Measurements from ENCODE around the gene ANGPTL2. TPM values are rescaled to one million over a fixed set of nuclear protein-coding genes. Genes with fewer than 3 reads are reported as not detected.

The ANGPTL2 gene
- total RNA-seq, 1 donor from 2014 or later: 41.4 TPM

DNA sequence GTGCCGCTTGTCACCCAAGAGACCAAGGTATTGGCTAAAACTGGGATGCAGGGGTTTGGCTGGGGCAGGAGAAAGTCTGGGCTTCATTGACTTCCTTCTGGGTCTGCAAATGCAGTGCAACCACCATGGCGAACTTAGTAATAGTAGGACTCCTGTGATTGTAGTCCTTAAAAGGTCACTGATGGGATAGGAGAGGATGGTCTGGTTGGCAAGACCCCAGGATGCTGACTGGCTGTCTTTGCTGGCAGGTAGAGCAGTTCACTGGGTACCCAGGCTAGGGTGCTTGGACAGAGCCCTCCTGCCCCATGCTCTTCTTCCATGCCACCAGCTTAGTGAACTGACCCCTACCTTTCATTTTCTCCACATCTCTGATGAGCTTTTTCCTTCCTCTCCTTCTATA is 37.2 kb downstream of the ANGPTL2 start:
- DNase-seq (ENCODE audit: low spot score): no peak
- intact Hi-C loops (cut with DNase I): no loop called here

DNA sequence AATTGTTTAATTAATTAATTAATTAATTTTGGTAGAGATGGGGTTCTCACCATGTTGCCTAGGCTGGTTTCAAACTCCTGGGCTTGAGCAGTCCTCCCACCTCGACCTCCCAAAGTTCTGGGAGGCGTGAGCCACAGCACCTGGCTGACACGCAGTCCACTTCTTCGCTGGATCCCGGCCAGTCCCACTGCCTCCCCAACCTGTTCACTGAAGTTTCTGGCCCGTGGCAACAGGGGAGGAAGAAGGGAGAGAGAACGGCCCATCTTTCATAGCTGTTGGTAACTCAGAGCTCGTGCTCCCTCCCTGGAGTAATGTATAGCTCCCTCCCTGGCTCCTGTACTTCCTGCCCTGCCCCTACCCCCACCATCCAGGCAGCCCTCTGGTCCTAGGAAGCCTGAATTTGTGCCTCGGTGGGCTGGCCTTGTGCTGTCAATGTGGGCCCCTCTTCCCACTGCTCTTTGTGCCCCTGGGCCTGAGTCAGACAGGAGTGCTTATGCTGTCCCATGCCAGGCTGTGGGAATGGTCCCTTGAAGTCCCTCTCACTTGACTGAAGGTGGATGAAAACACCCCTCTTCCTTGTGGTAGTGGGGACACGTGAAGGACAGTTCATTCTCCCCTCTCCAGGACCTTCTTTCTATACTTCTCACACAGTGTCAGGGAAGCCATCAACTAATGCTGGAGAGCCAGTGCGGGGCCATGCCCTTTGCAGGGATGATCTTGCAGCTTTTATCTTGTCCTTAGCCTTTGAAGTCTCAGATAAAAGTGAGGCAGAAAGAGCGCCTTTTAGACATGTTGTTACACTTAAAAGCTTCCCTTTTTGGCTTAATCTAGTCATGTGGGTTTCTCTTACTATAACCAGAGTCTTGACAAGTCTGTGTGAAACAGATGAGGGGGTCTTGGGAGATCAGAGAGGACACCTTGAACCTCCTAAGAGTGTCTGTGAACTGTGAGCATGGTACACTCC is 38.1 kb downstream of the ANGPTL2 start:
- intact Hi-C loops (cut with DNase I): no loop called here
- DNase-seq (ENCODE audit: low spot score): no peak

DNA sequence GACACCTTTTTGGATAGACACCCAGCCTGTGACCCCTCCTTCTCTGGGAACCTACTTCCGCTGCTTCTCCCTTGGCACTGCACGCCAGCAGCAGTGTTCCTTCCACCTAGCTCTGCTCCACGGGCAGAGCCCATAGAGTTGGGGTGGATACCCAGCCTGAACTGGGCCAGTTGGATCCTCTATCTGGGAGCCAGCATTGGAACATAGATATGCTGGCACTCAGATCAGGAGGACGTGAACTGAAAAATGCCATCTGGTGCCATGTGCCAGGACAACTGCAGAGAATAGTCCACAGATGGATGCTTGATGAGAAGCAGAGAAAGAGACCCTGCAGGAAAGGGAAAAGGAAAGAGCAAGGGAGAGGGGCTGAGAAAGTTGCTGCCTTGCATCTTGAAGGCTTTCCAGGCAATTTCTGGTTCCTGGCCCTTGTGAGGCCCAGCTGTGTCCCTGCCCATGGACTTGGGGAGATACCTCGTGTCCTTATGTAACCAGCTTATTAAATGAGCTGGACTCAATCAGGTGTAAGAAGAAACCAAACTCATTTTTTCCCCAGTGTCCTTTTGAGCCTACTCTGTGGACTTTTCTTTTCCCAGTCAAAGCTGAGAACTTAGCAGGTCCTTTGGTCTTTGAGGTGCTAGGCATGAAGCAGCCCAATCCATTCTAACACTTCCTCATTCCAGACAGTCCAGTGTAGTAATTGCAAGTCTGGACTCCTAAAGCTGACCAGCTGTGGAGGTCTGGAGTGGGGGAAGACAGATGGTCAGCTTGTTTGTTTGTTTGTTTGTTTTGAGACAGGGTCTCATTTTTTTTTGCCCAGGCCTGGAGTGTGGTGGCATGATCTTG is 39.1 kb downstream of the ANGPTL2 start:
- DNase-seq (ENCODE audit: low spot score): no peak
- intact Hi-C loops (cut with DNase I): no loop called here

DNA sequence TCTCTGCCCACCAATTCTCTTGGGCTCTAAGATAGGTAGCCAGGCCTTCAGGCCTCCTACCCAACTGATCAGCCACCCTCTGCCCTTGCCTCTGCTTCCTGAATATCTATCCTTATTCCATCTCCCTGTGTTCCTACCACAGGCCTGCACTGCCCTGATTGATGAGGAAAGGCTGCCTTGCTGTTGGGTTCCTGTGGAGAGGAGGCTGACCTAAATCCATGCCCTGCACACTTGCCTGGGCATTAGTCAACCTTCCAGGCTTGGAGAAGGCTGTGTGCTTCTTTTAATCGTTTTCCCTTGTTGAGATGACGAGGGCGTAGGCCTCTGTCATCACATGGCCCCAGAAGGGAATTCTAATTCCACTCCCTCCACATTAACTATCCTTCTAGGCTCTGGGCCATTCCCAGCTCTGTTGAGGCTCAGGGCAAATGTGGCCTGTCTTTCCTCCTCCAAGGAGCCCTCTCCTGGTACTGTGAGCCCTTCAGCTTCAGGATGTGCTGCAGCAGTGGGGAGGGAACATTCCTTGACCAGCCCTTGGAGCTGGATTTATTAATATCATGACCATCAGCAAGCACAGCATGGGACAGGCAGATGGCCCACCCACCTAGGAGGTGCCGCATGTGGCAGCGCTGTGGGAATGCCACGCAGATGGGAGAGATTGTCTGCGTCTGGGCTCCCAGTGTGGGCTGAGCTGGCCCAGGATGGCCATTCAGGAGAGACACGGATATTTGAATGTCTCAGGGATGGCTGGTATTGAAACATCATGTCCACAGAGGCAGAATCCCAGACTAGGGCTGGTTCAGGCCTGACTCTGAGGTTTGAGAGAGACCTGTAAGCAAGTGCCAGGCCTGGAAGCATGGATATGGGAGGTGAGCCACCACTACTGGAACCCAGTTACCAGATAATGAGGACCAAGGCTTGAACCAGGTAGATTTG is 40.9 kb downstream of the ANGPTL2 start:
- no peak for DNase-seq (ENCODE audit: low spot score)
- intact Hi-C loops (cut with DNase I): no loop called here

DNA sequence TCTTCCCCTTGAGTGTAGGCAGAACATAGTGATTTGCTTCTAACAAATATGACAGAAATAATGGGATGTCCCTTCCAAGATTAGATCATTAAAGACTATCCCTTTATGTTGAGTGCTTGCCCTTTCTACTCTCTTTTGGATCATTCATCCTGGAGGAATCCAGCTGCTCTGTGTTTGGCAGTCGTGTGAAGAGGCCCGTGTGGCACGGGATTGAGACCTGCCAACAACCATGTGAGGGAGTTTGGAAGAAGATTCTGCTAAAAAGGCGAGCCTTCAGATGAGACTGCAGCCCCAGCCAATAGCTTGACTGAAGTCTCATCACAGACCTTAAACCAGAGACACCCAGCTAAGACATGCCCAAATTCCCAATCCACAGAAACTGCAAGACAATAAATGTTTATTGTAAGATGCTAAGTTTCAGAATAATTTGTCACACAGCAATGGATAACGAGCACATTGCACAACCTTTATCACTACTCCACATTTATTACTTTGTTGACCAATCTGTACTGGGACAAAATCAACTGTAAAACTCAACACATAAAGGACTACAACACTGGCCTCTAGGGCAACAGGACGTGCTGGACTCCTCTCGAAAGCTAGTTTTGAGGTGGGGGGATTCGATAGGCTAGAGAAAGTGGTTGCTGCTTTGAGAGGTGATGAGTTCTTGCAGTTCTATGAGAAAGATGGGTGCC is 42.8 kb downstream of the ANGPTL2 start:
- DNase-seq (ENCODE audit: low spot score): no peak
- intact Hi-C loops (cut with DNase I): no loop called here

DNA sequence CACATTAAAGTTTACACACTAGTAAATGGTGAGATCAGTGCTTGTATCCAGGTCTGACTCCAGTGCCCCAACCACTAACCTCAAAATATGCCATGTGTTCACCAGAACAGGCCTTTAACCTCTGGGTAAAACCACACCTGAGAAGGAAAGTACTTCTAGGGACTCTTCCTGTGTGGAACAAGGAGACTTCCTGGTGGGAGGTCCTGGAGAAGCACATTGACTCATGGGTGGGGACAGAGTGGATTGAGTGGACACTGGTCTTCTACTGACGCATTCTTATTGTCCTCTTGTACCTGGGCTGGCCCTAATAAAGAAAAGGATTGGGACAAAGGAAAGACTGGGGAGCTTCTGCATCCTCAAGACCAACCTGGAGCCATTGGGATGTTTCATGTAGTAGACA is 43.4 kb downstream of the ANGPTL2 start:
- intact Hi-C loops (cut with DNase I): no loop called here
- DNase-seq (ENCODE audit: low spot score): no peak

DNA sequence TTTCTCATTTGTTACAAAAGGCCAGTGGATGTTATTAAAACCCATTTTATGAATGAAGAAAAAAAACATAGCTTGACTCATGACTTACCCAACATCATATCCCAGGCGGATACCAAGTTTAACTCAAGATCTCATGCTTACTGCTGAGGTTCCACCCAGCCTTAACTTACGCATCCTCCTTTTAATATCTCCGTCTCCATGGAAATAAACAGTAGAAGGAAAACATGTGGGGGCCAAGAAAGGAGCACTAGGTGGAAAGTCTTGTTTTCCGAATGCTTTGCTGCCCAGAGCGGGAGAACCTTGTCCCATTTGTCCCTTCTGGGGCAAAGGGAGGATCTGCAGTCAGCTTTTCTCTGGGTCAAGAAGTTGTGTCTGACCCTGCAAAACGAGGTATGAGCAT is 44.1 kb downstream of the ANGPTL2 start:
- intact Hi-C loops (cut with DNase I): no loop called here

DNA sequence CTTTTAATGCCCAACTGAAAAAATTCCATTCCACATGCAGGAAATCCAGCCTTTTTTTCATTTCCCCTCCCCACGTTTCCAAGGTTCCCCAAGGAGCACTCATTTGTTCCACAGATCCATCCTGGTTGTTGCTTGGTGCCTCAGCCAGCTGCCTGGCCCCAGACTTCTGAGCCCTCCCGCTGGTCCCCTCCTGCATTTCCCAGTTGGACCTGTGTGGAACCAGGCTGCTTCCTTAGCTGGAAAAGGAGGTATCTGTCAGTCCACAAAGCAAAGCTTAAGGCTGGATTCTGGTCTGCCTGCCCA is 44.8 kb downstream of the ANGPTL2 start:
- DNase-seq (ENCODE audit: low spot score): no peak
- intact Hi-C loops (cut with DNase I): no loop called here

More for the DNA sequence above, 44.1 kb downstream of the ANGPTL2 start:
- DNase-seq (ENCODE audit: low spot score): no peak

DNA sequence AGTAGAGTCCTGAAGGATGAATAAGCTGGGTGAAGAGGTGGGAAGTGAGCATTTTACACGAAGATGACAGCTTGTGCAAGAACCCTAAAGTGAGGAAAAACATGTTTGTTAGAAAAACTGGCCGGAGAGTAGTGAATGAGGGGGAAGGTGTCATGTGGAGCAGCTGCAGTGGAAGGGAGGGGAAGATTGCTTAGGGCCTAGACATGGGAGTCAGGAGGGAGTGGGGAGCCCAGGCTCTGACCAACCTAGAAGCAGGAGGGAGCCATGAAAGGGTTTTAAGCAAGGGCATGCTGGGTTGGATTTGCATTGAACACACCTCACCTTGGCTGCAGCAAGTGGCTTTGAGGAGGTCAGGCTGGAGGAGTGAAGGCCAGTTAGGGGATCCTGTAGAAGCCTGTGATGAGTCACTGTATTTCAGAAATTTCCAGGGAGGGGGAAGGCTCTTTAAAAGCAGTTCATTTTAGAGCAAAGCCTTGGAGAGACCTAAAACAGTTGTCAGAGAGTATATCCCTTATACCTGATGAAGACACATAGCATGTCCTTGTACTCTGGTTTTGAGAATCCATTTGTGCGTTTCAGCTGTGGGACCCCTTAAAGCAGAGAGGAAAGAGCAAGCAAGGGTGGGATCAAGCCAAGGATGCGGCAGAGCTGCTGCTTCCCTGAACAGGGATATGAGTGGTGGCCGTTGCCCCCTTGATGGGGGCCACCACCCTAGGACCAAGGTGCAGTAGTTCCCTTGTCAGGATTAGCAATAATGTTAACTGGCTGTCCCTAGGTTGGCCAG is 45.4 kb downstream of the ANGPTL2 start:
- peak; percentile 63 for DNase-seq (ENCODE audit: low spot score)
- intact Hi-C loops (cut with DNase I): no loop called here

DNA sequence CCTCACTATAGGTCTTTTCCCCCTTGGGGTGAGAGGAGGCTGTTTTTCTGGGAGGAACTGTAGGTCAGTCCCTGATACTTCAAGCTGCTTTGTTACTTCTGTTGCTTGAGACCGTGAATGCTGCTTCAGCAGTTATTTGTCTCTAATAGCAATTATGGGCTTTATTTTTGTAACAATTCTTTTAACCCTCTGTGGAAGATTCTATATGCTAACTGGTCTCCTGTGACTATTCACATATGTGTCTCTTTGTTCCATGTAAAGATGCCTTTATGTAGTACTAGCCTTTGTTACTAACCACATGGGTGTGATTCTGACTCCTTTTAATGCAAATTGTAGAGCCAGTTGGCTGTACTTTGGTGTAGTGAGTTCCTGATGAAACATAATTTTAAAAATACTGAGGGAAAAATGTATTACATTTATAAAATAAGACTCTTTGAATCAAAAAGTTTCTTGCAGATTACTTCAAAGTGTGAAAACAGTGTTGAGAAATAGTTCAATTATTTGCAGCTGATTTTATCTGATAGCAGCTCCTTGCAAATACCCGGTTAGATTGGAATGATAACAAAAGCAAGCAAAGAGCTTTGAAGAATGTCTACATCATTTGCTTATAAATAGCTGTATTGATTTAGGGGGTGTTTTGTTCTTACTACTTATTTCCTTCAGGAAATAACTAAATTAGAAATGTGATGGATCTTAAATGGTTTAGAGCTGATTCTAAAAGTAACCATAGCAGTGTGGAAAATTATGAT is 46.6 kb downstream of the ANGPTL2 start:
- intact Hi-C loops (cut with DNase I): no loop called here
- no peak for DNase-seq (ENCODE audit: low spot score)

DNA sequence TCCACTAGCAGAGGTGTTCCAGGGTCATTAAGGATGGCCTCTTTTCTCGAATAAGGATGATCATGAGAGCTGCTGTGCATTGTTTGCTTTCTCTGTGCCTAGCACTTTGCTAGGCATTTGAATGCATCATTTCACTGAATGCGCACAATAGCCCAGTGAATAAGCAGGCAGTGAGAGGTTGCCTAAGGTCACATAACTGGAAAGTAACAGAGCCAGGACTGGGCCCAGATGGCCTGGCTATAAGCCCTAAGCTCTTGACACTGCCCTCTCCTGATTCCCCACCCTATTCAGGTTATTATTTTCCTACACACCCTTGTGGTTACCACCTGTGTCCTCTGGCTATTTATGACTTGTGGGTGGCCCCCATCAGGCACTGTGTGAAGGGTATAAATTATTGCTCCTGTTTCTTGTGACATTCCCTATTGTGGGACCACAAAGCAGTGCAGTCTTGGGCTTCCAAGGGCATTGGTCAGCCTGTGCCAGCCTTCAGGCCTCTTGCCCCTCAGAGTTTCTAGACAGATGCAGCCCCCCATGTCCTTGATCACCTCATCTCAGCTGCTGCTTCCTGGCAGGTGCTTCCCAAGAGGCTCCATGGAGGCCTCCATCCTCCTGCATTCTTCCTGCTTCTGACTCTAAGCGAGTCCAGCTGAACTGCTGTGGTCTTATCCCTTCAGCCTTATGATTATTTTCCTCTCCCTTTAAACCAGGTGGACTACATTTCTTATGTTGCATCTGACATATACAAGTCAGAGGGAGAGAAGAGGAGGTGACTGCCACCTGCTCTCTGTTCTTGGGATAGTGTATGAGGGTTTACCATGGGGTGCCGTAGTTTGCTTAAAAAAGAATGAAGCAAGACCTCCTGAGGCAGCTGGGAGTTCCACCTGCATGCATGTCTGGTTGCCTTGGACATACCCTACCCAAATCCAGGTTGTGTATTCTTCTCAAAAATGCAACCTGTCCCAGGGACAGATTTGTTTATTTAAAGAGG is 47.6 kb downstream of the ANGPTL2 start:
- intact Hi-C loops (cut with DNase I): no loop called here
- peak; percentile 75 for DNase-seq (ENCODE audit: low spot score)

DNA sequence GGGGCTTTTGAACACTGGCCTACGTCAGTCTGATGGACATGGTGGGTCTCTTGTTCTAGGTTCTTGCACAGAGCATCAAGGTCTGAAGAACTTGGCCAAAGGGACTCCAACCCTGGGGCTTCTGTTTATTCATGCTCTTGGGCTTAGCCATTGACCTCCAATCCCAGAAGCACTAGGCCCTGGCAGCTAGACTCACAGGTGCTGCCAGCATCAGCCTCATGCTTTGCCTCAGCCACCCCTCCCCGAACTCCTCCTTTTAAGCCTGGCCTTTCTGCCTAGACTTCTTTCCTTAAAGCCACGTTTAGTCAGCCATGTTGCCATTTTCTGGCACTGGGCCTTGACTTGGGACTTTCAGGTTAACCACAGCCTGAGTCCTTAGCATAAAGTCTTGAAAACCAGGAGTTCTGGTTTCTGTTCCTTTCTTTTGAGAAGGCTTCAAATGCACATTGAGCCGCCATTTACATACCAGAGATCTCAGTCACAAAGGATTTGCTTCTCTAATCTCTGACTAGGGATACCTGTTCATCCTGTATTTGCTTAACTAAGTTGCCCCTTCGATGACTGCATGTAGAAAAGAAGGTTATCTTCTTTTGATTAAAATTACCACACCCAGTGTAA is 54.7 kb downstream of the ANGPTL2 start:
- intact Hi-C loops (cut with DNase I): no loop called here
- DNase-seq (ENCODE audit: low spot score): peak; percentile 14

DNA sequence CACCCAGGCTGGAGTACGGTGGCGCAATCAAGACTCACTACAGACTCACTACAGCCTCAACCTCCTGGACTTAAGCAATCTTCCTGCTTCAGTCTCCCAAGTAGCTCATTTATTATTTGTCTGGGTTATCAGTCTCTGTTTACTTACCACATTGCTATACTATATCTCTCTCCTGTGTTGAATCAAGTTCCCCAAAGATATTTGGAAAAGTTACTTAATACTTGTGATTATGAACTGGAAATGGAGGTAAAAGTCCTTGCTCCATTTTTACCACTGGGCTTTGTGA is 55.6 kb downstream of the ANGPTL2 start:
- no peak for DNase-seq (ENCODE audit: low spot score)
- intact Hi-C loops (cut with DNase I): no loop called here

DNA sequence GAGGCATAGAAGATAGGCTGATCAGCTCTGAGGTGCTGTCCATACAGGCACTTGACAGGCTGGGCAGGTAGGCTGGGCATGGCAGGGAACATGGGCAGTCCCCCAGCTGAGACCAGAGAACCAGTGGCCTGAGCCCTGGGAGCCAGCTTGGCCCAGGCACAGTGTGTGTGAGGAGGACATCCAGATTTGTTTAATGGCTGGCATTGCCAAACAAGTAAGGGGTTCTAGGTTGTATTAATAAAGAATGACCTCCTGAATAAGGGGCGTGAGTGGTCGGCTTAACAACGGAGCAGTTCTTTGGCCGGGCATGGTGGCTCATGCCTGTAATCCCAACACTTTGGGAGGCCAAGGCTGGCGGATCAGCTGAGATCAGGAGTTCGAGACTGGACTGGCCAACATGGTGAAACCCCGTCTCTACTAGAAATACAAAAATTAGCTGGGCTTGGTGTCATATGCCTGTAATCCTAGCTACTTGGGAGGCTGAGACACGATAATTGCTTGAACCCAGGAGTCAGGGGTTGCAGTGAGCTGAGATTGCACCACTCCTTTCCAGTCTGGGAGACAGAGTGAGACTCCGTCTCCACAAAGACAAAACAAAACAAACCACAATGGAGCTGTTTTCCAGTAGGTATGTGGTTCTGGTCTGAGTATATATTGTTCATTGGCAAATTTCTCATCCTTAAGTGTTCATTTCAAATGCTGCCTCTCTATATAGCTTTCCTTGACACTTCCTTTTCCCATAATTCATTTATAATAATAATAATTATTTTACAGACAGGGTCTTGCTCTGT is 56.2 kb downstream of the ANGPTL2 start:
- DNase-seq (ENCODE audit: low spot score): no peak
- intact Hi-C loops (cut with DNase I): no loop called here

DNA sequence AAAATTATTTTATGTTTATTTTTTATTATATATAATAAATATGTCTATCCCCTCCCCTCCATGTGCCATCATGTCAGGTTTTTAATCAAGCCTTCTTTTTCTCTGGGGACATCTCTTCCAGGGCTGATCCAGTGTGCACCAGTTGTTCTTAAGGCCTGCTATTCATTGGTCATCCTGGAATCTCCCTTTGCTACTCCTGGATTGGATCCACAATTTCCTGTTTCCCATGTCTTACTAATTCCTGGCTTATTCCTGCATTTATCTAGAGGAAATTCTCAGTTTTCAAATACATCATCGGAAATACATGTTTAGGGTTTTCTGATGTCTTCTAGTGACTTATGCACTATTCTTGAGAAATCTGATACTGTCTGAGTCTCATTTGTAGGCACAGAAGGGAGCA is 56.8 kb downstream of the ANGPTL2 start:
- intact Hi-C loops (cut with DNase I): no loop called here
- no peak for DNase-seq (ENCODE audit: low spot score)

DNA sequence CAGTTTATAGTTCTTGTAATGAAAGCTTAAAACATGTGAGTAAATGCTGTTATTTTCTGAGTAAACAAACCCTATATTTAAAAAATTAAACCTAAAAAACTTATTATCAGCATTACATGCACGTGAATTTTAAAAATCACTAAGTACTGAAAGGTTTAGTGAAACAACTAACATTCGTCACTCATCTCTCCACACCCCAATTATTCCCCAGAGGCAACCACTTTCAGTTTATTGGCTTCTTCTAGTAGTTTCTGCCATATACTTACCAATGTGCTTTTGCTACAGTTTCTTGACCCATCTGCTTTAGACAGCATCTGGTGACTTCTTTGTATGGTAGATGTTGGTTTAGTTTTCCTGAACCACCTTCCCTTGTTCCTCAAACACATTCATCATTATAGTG is 58.1 kb downstream of the ANGPTL2 start:
- intact Hi-C loops (cut with DNase I): no loop called here
- no peak for DNase-seq (ENCODE audit: low spot score)

Measured in cardiac septum (tissue), 1 donor.